H9 (cell line): ENCODE results near the gene HS3ST3B1. TPM values are rescaled to one million over a fixed set of nuclear protein-coding genes. Genes with fewer than 3 reads are reported as not detected.

ENCODE experiments used
- DNase-seq: peaks from one replicate; pipeline ENCODE4 v3.0.0-alpha.2; 2017
- H2AFZ ChIP-seq: one replicate; pipeline ENCODE4 v1.6.1; 2013; ENCODE audit warnings: mild to moderate bottlenecking, low read length, control low read depth, moderate library complexity
- H2AK5ac ChIP-seq: 2 replicates; pipeline ENCODE4 v1.6.1; 2013; ENCODE audit warnings: low read length, control low read depth, mixed read lengths; ENCODE audit not compliant: insufficient read length
- H2BK120ac ChIP-seq: one replicate; pipeline ENCODE4 v1.6.1; 2013; ENCODE audit warnings: low read depth, mild to moderate bottlenecking, low read length, control low read depth, inconsistent platforms; ENCODE audit not compliant: poor library complexity, severe bottlenecking
- H2BK12ac ChIP-seq: 2 replicates; pipeline ENCODE4 v1.6.1; 2013; ENCODE audit warnings: low read length, control low read depth, mixed read lengths, low read depth; ENCODE audit not compliant: insufficient read length
- H2BK15ac ChIP-seq: 2 replicates; pipeline ENCODE4 v1.6.1; 2013; ENCODE audit warnings: low read depth, low read length, control low read depth
- H2BK20ac ChIP-seq: one replicate; pipeline ENCODE4 v1.6.1; 2013; ENCODE audit warnings: low read depth, mild to moderate bottlenecking, low read length, control low read depth, inconsistent platforms; ENCODE audit not compliant: poor library complexity, severe bottlenecking
- H2BK5ac ChIP-seq: 2 replicates; pipeline ENCODE4 v1.6.1; 2013; ENCODE audit warnings: low read length, control low read depth, mixed read lengths; ENCODE audit not compliant: insufficient read length
- H3K14ac ChIP-seq: 2 replicates; pipeline ENCODE4 v1.6.1; 2013; ENCODE audit warnings: low read length, control low read depth; ENCODE audit not compliant: insufficient read depth
- H3K18ac ChIP-seq: 2 replicates; pipeline ENCODE4 v1.6.1; 2013; ENCODE audit warnings: low read depth, mild to moderate bottlenecking, mixed read lengths, low read length, control low read depth; ENCODE audit not compliant: insufficient read length
- H3K23ac ChIP-seq: 2 replicates; pipeline ENCODE4 v1.6.1; 2013; ENCODE audit warnings: low read length, control low read depth, mixed read lengths, low read depth; ENCODE audit not compliant: insufficient read length
- H3K23me2 ChIP-seq: 2 replicates; pipeline ENCODE4 v1.6.1; 2013; ENCODE audit warnings: low read depth, mild to moderate bottlenecking, mixed read lengths, low read length, control low read depth; ENCODE audit not compliant: insufficient read length, poor library complexity, severe bottlenecking
- H3K27ac ChIP-seq: 2 replicates; pipeline ENCODE4 v1.5.1; 2013; ENCODE audit warnings: low read length, control low read depth, mixed read lengths, low read depth; ENCODE audit not compliant: insufficient read length
- H3K27me3 ChIP-seq: 2 replicates; pipeline ENCODE4 v1.6.1; 2013; ENCODE audit warnings: low read length, control low read depth, inconsistent platforms; ENCODE audit not compliant: insufficient read depth
- H3K4ac ChIP-seq: 2 replicates; pipeline ENCODE4 v1.6.1; 2013; ENCODE audit warnings: low read depth, mild to moderate bottlenecking, control low read depth, inconsistent platforms, low read length, moderate library complexity
- H3K4me1 ChIP-seq: 2 replicates; pipeline ENCODE4 v1.6.1; 2013; ENCODE audit warnings: low read length, control low read depth, inconsistent platforms; ENCODE audit not compliant: insufficient read depth
- H3K4me2 ChIP-seq: 2 replicates; pipeline ENCODE4 v1.6.1; 2013; ENCODE audit warnings: low read length, control low read depth, mixed read lengths; ENCODE audit not compliant: insufficient read length, insufficient read depth
- H3K56ac ChIP-seq: 2 replicates; pipeline ENCODE4 v1.6.1; 2013; ENCODE audit warnings: low read depth, mild to moderate bottlenecking, mixed read lengths, low read length, control low read depth; ENCODE audit not compliant: insufficient read length
- H3K79me1 ChIP-seq: 2 replicates; pipeline ENCODE4 v1.6.1; 2013; ENCODE audit warnings: low read depth, mild to moderate bottlenecking, moderate library complexity, low read length, control low read depth, inconsistent platforms; ENCODE audit not compliant: insufficient read depth, poor library complexity, severe bottlenecking
- H3K79me2 ChIP-seq: 2 replicates; pipeline ENCODE4 v1.6.1; 2013; ENCODE audit warnings: low read length, control low read depth, inconsistent platforms; ENCODE audit not compliant: insufficient read depth
- H3K9ac ChIP-seq: 2 replicates; pipeline ENCODE4 v1.6.1; 2013; ENCODE audit warnings: low read length, control low read depth, mixed read lengths; ENCODE audit not compliant: insufficient read length; ENCODE audit errors: extremely low read depth
- H3K9me3 ChIP-seq: one replicate; pipeline ENCODE4 v1.6.1; 2013; ENCODE audit warnings: low read depth, low read length, inconsistent platforms; ENCODE audit not compliant: control insufficient read depth
- H3T11ph ChIP-seq: one replicate; pipeline ENCODE4 v1.6.1; 2013; ENCODE audit warnings: mild to moderate bottlenecking, low read length, control low read depth, inconsistent platforms
- H4K20me1 ChIP-seq: one replicate; pipeline ENCODE4 v1.6.1; 2013; ENCODE audit not compliant: control insufficient read depth, insufficient read length, insufficient read depth
- H4K5ac ChIP-seq: 2 replicates; pipeline ENCODE4 v1.6.1; 2013; ENCODE audit warnings: low read depth, mild to moderate bottlenecking, mixed read lengths, low read length, control low read depth; ENCODE audit not compliant: insufficient read length
- H4K8ac ChIP-seq: replicated peaks from 2 replicates; pipeline ENCODE4 v1.6.1; 2013; ENCODE audit warnings: low read length, control low read depth, mixed read lengths, low read depth; ENCODE audit not compliant: insufficient read length
- H4K91ac ChIP-seq: 2 replicates; pipeline ENCODE4 v1.6.1; 2013; ENCODE audit warnings: low read depth, mild to moderate bottlenecking, moderate library complexity, mixed read lengths, low read length, control low read depth; ENCODE audit not compliant: insufficient read length
- H3K27ac Mint-ChIP-seq, 3 experiments: 2 replicates in 2 of 3; 3 replicates in 1 of 3; pipeline ENCODE4 v1.8.0; 2020 to 2021; ENCODE audit warnings: mixed read lengths in 3 of 3, mild to moderate bottlenecking in 1 of 3, moderate library complexity in 1 of 3
- H3K27me3 Mint-ChIP-seq: 2 replicates; pipeline ENCODE4 v1.8.0; 2021; ENCODE audit warnings: low read depth, mild to moderate bottlenecking, moderate library complexity, mixed read lengths
- H3K36me3 Mint-ChIP-seq, 3 experiments: 2 replicates in 2 of 3; 3 replicates in 1 of 3; pipeline ENCODE4 v1.8.0; 2020 to 2021; ENCODE audit warnings: low read depth in 3 of 3, mixed read lengths in 3 of 3; ENCODE audit not compliant: insufficient read depth in 1 of 3
- H3K4me1 Mint-ChIP-seq, 2 experiments: 2 replicates each; pipeline ENCODE4 v1.8.0; 2020; ENCODE audit warnings: mixed read lengths in 2 of 2
- H3K4me3 Mint-ChIP-seq, 2 experiments: 2 replicates in 1 of 2; 3 replicates in 1 of 2; pipeline ENCODE4 v1.8.0; 2020 to 2021; ENCODE audit warnings: mild to moderate bottlenecking in 2 of 2, mixed read lengths in 2 of 2, moderate library complexity in 1 of 2
- H3K9me3 Mint-ChIP-seq, 2 experiments: 2 replicates in 1 of 2; 3 replicates in 1 of 2; pipeline ENCODE4 v1.8.0; 2020; ENCODE audit warnings: mild to moderate bottlenecking in 2 of 2, mixed read lengths in 2 of 2, moderate library complexity in 1 of 2
- WGBS: extraction: QIAGEN DNeasy Blood & Tissue Kit; methylation state at CpG from one replicate; pipeline ENCODE4 v1.1.7; 2013; ENCODE audit warnings: missing lambda C conversion rate, low lambda C conversion rate, mixed read lengths; ENCODE audit not compliant: insufficient read length; ENCODE audit errors: extremely low coverage; 5-methylcytosine and 5-hydroxymethylcytosine counted together
- total RNA-seq: library from RNA; stranded (reverse); gene quantifications from 2 replicates; pipeline ENCODE4 v1.2.1, GENCODE V29; 2021
- TF ChIP-seq, protein P1 (sequence below): fragments of 200-600 bp; sonication (generic); conservative IDR thresholded peaks from 3 replicates; pipeline ENCODE4 v1.8.0; 2021; ENCODE audit warnings: antibody characterized with exemption, mild to moderate bottlenecking

Gene HS3ST3B1
- total RNA-seq, 1 experiment from 2014 or later, result 2.8 TPM

DNA sequence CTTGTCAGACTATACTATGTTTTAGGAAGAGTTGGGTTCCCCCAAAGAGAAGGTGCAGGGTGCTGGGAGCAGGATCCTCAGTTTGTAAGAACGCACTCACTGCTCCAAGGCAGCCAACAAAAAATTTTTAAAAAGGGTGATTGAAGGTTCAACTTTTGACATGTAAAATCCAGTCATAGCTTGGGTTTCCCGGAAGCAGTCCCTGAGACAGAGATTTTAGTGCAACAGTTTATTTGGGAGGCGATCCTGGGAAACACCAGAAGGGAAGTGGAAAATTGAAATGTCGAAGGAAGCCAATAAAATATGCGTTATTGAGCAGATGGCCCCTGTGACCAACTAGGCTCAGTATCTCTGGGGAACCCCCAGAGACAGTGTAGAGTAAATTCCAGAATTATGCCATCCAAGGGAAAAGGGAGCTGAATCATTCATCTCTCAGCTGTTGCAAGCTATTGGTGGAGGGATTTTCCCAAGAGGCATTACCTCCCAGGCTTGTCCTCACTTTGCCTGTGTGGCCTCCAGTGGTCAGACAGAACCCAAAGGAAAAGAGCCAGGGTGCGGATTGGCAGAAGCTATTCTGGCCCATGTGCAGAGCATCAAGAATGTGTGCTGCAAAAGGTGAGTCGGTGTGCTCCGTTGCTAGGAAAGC is 72.9 kb downstream of the HS3ST3B1 start:
- no peak overlapping the region for H3K23ac ChIP-seq
- TF ChIP-seq, protein P1, sequence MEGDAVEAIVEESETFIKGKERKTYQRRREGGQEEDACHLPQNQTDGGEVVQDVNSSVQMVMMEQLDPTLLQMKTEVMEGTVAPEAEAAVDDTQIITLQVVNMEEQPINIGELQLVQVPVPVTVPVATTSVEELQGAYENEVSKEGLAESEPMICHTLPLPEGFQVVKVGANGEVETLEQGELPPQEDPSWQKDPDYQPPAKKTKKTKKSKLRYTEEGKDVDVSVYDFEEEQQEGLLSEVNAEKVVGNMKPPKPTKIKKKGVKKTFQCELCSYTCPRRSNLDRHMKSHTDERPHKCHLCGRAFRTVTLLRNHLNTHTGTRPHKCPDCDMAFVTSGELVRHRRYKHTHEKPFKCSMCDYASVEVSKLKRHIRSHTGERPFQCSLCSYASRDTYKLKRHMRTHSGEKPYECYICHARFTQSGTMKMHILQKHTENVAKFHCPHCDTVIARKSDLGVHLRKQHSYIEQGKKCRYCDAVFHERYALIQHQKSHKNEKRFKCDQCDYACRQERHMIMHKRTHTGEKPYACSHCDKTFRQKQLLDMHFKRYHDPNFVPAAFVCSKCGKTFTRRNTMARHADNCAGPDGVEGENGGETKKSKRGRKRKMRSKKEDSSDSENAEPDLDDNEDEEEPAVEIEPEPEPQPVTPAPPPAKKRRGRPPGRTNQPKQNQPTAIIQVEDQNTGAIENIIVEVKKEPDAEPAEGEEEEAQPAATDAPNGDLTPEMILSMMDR, result no peak
- no peak overlapping the region for H3K4me3 Mint-ChIP-seq
- H3K9me3 Mint-ChIP-seq, result no peaks in the 10 kb centered on the region; a peak in 1 of 5 replicates
- H4K8ac ChIP-seq, result no peak overlapping the region
- peaks cover 6 to 8% of the 10 kb centered on the region in 2 experiments for H3K4me1 Mint-ChIP-seq
- WGBS, result no CpG with 5 or more reads among the region's 8 CpGs
- no peak overlapping the region for H3K9ac ChIP-seq
- H2BK15ac ChIP-seq, result no peak overlapping the region
- no peak overlapping the region for H3K4ac ChIP-seq
- no peak overlapping the region for H2AFZ ChIP-seq
- no peak overlapping the region for H3K27ac ChIP-seq
- no peak overlapping the region for H2BK12ac ChIP-seq
- no peak overlapping the region for H3K4me2 ChIP-seq
- H3K27ac Mint-ChIP-seq, result 0 out of 7 replicates have a peak overlapping the region, but pooled peaks of 2 of the 3 experiments have one; percentile 8 to 40
- no peaks in the 10 kb centered on the region for H4K20me1 ChIP-seq
- no peaks in the 10 kb centered on the region for H3K23me2 ChIP-seq
- no peak overlapping the region for H2BK20ac ChIP-seq
- no peaks in the 10 kb centered on the region for H3K27me3 Mint-ChIP-seq
- H3K18ac ChIP-seq, result no peak overlapping the region
- H3K9me3 ChIP-seq, result no peaks in the 10 kb centered on the region
- H3K56ac ChIP-seq, result no peak overlapping the region
- H3K14ac ChIP-seq, result no peak overlapping the region
- H3K79me1 ChIP-seq, result no peaks in the 10 kb centered on the region
- no peaks in the 10 kb centered on the region for H3K4me1 ChIP-seq
- DNase-seq, result no peak
- no peaks in the 10 kb centered on the region for H3K27me3 ChIP-seq
- no peak overlapping the region for H3T11ph ChIP-seq
- no peak overlapping the region for H2AK5ac ChIP-seq
- no peak overlapping the region for H2BK120ac ChIP-seq
- no peak overlapping the region for H4K5ac ChIP-seq
- no peaks in the 10 kb centered on the region for H3K36me3 Mint-ChIP-seq
- H4K91ac ChIP-seq, result no peak overlapping the region
- no peaks in the 10 kb centered on the region for H3K79me2 ChIP-seq
- no peak overlapping the region for H2BK5ac ChIP-seq
